Jurkat, Clone E6-1 (cell line): ENCODE data around the gene NUDCD3.
"Not testable (repeated sequence)": the region's sequence is repeated elsewhere in the genome, so short reads cannot be mapped to it uniquely, and the experiment has no call there.

Experiments used
- DNase-seq: peaks from one replicate; pipeline ENCODE4 v3.0.0-alpha.2; 2011; ENCODE audit warnings: low read depth, low spot score
- H3K4me3 ChIP-seq: 2 replicates; pipeline ENCODE4 v1.5.1; 2011; ENCODE audit warnings: mild to moderate bottlenecking, low read length, control low read depth, moderate library complexity

NUDCD3 gene

DNA sequence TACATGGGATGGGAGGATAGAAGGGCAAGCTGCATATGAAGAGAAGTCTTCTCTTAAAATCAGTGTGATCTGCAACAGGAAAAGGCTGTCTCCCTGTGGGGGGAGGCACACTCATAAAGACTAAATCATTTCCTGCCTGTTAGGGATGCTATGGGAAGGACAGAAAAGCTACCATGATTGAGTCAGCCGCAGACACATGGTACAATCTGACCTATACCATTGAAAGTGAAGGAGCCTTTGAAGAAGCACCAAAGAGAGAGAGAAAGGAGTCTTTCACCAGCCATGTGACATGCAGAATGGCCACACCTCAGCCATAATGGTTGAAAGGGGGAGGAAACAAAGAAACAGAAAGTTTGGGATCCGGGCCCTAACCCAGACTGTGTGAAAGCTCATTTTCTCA lies 29.1 kb downstream of the NUDCD3 start:
- peak; percentile 18 for DNase-seq

DNA sequence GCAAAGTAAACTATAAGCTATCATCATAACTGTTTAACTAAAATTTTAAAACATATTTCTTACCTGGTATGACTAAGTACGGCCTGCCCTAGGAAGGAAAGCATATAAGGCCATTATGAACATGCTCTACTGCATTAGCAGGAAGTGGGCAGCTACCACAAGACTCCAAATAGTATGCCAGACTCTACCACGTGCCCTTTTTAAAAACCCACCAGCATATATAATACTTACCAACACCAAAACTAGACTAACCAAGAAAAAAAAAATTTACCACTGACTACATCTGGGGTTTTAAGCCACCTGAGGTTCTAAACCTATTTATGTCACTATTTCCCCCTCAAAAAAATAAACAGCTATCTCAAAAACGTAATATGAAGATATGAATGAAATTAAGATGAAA lies 30.1 kb downstream of the NUDCD3 start:
- no peak overlapping the region for H3K4me3 ChIP-seq
- DNase-seq: peak; percentile 97

More for the DNA sequence above, 29.1 kb downstream of the NUDCD3 start:
- H3K4me3 ChIP-seq: no peak overlapping the region

DNA sequence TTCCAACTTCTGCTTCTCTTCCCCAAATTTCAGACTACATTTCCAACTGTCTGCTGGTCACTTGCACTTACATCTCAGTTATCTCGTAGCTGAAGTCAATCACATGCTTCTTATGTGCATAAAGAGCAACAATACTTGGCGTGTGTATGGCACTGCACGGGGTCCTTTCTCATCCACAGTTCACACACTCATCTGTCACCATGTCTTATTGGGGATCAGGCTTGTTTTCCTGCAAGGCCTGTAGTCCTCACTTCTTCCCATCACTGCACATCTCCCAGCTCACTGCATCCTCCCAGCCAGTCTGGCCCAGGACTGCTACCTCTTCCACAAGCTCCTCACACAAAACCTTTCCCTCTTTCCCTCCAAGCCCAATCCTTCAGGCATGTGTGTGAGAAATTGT lies 35.3 kb downstream of the NUDCD3 start:
- no peak for DNase-seq
- no peak overlapping the region for H3K4me3 ChIP-seq

DNA sequence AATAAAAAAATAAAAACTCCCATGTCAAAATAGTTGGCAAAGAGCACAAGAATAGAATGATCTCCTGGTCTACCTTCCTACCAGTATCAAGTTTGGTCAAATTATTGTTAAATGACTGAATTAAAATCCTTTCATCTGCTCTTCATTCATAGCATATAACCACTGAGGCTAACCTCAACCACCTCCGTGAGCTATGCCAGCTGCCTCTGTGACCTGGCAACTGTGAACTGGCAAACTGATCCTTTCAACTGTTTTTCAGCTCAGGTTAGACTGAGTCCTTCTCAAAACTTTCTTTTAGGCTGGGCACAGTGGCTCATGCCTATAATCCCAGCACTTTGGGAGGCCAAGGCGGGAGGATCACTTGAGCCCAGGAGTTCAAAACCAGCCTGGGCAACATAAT lies 36.1 kb downstream of the NUDCD3 start:
- DNase-seq: peak; percentile 85
- no peak overlapping the region for H3K4me3 ChIP-seq

DNA sequence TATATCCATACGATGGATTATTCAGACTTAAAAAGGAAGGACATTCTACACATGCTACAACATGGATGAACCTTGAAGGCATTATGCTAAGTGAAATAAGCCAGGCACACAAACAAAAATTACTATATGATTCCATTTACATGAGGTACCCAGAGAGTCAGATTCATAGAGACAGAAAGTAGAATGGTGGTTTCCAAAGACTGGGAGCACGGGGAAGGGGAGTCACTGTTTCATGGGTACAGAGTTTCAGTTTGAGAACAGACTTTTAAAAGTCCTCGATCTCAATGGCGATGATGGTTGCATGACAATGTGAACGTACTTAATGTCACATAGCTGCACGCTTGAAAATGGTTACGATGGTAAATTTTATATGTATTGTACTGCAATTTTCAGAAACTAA lies 39.3 kb downstream of the NUDCD3 start:
- DNase-seq: no peak
- H3K4me3 ChIP-seq: no peak overlapping the region

DNA sequence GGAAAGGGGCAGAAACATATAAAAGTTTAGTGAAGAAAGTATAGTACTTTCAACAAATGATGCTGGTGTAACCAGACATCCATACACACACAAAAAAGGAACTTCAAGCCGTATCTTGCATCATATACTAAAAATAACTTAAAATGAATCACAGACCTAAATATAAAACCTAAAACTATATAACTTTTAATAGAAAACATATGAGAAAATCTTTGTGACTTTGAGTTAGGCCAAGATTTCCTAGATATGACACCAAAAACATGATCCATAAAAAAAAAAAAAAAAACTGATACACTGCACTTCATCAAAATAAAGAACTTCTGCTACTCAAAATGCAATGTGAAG lies 40.9 kb downstream of the NUDCD3 start:
- no peak overlapping the region for H3K4me3 ChIP-seq
- no peak for DNase-seq

DNA sequence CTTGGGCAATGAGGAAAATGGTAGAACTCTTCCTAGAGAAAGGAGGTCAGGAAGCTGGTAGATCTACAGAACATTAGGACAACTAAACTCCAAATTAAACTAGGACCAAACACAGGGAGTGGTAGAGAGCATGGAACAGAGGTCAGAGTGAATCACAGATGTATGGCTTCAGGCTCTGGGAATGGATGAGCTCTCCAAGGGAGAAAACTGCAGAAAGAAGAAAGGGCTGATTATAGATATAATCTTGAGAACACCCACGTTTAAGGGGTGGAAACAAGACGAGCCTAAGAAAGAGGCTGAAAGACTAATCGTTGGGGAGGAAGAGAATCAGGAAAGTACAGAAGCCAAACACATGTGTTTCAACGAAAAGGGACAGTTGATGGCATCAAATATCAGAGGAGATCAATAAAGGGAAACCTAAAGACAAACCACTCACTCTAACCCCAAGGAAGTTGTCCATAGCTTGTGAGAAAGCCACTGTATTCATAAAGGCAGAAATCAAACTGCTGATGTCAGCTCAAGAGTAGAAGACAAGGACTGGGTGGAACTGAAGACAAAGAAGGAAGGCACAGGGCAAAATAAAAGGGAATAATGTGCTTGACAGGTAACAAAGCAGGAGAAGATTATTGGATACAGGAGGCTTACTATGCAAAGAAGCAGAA lies 41.4 kb downstream of the NUDCD3 start:
- DNase-seq: no peak
- H3K4me3 ChIP-seq: no peak overlapping the region

DNA sequence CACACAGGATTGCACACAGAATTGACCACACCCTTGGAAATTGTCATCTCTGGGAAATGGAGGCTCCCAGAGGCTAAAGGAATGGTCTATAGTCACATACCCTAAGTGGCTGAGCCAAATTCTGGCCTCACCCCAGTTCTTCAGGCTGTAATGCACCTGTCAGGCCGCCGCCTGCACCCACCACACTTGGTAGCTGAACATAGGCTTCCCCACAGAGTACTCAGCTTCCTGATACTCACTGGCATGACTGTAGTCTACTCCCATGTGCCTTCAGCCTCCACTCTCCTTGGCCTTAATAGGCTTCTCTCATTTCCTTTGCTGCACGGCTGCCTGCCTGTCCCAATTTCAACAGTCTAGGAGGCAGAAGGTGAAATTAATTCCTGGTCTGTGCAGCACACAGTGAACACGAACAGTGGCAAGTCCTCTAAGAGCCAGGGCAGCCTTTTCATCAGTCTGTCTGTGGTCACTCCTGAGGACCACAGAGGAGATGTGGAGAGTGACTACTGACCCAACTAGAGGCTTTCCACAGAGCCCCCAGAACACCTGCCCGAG lies 42.5 kb downstream of the NUDCD3 start:
- DNase-seq: no peak
- H3K4me3 ChIP-seq: no peak overlapping the region

DNA sequence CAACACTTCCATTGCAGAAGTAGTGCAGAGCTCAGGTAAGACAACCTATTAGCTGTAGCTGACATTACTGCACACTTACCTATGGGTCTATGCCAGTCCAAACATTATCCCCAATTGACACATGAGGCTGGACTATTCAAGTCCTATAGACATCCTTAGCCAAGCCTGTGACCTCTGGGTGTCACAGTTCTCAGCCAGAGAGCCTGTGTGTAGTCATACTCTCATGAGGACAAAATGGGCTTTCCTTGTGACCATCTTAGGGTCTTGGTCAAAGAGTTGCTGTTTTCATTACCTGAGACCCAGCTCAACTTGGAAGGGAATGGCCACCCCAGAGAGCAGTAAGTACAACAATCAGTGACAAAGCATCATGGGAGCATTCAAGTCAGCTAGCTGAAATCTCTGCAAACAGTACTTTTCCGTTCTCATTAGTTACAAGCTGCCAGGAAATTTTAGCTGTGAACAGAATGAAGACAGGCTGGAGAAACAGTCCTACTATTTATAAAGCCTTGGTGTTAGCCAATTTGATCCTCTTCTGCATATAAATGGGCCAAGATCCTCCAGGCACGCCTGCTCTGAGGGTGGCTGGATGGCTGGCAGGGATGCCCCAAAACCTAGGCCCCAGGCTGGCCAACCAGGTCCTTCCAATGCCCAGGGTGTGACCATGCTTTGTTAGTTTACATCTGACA lies 44.3 kb downstream of the NUDCD3 start:
- H3K4me3 ChIP-seq: no peak overlapping the region
- no peak for DNase-seq

DNA sequence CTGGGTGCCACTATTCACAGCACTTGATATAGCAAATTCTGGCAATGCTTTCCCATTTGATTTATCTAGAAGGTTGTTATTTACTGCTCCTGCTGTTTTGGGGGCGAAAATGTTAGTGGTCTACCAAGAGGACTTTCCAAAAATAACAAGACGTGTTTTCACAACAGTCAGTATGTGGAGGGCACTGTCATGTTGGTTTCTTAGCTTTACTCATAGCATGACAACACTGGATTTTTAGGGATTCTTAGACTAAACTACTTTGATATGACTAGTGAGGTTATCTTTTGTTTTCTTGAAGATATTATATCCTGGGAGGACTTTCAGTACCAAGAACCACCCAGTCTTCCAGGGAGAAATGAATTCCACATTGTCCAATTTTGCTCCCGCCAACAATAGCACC lies 49.4 kb downstream of the NUDCD3 start:
- no peak overlapping the region for H3K4me3 ChIP-seq
- no peak for DNase-seq

DNA sequence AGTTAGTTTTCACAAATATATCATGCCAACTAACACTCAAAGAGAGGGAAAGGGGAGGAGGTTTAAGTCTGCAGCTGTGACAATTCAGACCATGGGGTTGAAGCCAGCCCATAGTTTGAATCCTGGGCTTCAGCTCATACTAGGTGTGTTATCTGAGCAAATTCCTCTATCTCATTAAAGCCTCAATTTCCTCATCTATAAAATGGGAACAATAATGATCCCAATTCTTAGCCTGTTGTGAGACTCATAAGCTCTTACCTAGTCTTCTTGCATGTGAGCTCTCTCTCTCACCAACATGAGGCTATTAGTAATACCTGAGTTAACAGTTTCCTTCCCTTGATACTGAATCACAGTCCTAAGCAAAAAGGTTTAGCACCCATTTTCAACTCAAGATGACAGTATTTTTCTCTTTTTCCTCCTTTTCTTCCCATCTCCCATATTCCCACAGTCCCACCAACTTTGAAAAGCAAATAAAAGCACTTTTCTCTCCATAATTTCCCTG lies 49.8 kb downstream of the NUDCD3 start:
- DNase-seq: no peak
- no peak overlapping the region for H3K4me3 ChIP-seq

DNA sequence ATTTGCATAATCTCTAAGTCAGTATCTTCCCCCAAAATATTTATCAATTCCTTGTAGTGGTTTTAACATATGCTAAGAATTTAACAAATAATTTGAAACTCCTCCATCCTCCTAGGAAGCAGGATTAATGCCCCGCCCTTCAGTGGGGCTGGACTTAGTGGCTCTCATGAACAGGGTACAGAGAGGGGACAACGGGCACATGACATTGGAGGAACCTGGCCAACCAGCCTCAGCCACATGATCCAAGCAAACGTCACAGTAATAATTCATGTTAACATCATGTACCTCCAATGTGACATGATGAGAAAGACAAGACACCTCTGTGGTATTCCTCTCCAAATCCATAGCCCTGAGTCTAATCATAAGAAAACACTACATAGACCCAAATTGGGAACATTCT lies 50.5 kb downstream of the NUDCD3 start:
- no peak for DNase-seq
- no peak overlapping the region for H3K4me3 ChIP-seq

DNA sequence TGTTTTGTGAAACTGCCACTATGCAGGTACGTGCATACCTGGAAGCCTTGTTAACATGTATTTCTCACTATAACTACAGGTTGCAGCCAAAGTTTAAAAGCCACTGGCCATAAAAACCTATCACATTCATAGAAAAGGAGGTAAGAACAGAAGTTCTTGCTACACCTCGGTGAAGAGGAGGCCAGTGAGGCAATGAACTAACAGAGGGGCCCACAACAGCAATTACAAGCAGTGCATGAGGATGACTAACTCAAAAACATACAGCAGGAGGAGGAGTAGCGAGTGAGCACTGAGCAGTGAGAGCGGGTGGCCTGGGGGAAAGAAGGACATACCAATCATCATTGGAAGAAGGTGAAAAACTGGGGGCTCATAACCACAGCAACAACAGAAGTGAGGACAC lies 51.6 kb downstream of the NUDCD3 start:
- no peak overlapping the region for H3K4me3 ChIP-seq
- DNase-seq: no peak

DNA sequence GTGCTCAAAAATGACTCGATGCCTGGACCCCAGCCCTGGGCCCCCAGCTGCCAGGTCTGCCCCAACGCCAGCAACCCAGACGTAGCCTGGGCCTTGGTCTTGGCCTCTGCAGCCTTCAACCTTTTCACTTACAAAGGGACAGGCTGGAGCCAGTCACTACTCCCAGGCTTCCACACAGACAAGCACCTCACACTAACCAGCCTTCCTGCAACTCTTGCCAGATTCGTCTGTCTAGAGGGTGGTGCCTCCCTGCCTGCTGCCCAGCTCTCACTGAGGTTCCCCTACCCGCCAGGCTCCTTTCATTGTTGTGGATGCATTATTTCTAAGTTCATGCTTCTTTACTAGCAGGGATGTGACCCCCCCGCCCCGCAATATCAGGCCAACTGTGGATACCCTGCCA lies 56.3 kb downstream of the NUDCD3 start:
- no peak for DNase-seq
- H3K4me3 ChIP-seq: no peak overlapping the region

DNA sequence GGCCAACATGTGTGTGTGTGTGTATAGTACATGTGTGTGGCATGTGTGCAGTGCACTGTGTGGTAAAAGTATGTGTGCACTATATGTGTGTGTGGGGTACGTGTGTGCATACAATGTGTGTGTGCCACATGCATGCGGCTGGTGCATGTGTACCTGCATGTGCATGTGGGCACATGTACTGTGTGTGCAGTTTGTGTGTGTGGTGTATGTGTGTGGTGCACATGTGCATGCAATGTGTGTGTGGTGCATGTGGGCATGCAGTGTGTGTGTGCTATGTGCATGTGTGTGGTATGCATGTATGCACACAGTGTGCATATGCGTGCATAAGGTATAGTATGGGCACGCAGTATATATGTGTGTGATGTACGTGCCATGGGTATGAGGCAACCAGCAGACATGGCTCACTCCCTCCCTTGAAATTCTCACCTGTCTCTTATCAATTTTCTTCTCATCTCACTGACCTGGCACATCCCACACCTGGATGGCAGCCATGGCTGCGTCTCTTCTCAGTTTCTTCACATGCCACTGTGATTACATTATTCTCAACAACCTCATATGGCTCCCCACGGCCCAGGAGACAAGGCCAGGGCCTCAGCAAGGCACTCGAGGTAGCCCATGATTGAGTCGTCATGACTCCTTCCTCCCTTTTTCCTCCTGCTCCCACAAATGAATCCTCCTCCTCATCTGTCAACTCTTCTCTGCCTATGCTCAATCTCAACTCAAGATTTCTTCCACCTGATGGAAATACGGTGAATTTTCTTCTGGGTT lies 57.0 kb downstream of the NUDCD3 start:
- no peak for DNase-seq
- H3K4me3 ChIP-seq: no peak overlapping the region

DNA sequence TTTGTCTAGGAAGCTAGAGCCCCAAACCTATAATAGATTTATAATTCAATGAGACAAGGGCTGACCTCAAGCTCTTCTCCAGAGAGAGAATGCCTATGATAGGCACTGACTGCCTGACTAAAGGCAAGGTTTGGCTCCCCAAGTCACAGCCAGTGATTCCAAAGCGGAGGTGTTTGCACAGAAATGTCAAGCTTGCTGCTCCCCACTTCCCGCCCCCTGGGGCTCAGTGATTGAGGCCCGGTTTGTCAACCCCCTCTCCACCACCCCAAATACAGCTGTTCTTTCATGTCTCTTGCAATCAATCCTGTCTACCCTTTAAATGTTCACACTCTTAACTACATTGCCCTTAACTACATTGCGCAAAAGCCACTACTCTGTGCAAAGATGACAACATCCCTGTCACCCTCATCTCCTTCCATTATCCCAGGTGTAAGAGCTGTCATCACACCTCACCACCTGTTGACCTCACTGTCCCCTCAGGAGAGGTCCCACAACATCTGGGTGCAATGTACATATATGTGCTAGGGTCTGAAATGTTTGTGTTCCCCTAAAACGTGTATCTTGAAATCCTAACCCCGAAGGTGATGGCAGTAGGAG lies 58.0 kb downstream of the NUDCD3 start:
- H3K4me3 ChIP-seq: no peak overlapping the region
- DNase-seq: no peak

DNA sequence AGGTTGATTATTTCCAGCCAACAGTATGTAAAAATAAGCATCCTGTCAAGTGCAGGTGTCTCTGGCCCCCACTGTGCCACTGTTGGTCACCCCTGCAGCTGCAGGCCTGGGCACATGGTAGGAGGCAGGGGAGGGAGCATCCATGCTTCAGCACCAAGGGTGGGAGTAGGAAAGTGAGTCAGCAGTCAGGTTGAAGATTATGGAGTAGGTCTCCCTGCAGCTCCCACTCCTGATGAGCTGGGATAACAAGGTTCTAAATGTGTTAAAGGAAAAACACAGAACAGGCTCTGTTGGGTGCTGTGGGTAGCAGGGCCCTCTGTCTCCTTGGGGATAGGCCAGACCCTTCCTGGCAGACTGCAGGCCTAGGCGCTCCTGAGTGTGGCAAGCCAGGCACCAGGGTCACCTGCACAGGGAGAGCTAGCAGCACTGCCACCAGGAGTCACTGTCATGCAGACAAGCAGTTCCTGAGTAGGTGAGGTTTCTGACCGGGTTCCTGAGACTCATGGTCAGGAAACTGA lies 59.3 kb downstream of the NUDCD3 start:
- no peak for DNase-seq
- H3K4me3 ChIP-seq: no peak overlapping the region

DNA sequence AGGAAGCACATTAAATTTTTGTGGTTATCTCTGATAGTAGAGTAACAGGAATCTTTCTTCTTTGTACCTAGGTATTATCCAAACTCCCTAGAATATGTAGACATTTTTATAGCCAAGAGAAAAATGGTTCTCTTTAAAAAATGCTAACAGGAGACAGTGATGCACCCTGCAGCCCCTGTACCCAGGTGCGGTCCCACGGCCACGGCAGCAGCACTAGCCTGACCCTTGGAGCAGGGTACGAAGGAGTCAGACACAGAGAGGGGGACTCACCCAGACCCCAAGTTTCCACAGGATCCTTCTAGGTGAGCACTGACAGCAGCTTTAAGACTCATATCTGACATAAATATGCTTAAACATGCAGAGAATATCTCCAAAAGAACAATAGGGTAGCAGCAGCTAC lies 60.4 kb downstream of the NUDCD3 start:
- H3K4me3 ChIP-seq: no peak overlapping the region
- no peak for DNase-seq

DNA sequence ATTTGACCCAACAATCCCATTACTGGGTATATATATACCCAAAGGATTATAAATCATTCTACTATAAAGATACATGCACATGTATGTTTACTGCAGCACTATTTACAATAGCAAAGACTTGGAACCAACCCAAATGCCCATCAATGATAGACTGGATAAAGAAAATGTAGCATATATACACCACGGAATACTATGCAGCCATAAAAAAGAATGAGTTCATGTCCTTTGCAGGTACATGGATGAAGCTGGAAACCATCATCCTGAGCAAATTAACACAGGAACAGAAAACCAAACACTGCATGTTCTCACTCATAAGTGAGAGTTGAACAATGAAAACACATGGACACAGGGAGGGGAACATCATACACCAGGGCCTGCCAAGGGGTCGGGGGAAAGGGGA lies 65.7 kb downstream of the NUDCD3 start:
- DNase-seq, H3K4me3 ChIP-seq: not testable (repeated sequence)
